DMS53 (cell line): ENCODE data around the gene MAP4K4.
A peak's percentile ranks its signal among the peaks of the same experiment; 100 is the strongest.
"Not testable (repeated sequence)": the region's sequence is repeated elsewhere in the genome, so short reads cannot be mapped to it uniquely, and the experiment has no call there.

Experiments
- DNase-seq: peaks from one replicate; lab custom pipeline; 2025; lab: John Stamatoyannopoulos, UW

Gene MAP4K4

DNA sequence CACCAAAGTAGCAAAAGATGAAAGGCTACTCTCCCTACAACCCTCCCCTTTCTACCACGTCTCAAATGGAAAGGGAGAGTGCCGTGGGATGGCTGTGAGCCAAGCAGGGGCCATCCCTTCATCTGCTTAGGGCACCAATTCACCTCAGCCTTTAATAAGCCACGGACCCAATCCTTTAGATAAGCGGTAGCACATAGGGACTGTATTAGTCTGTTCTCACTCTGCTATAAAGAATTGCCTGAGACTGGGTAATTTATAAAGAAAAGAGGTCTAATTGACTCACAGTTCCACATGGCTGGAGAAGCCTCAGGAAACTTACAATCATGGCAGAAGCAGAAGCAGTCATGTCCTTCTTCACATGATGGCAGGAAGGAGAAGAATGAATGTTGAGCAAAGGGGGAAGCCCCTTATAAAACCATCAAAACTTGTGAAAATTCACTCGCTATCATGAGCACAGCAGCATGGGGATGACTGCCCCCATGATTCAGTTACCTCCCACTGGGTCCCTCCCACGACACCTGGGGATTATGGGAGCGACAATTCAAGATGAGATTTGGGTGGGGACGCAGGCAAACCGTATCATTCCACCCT is 208.3 kb downstream of the MAP4K4 start:
- DNase-seq, result no peak

GRCh38 chr2:101909760-101910159 is 212.3 kb downstream of the MAP4K4 start:
- peak; percentile 34 for DNase-seq

GRCh38 chr2:101912545-101912944 is 215.0 kb downstream of the MAP4K4 start:
- DNase-seq, result no peak

GRCh38 chr2:101921319-101921952 is 223.9 kb downstream of the MAP4K4 start:
- DNase-seq, result no peak

DNA sequence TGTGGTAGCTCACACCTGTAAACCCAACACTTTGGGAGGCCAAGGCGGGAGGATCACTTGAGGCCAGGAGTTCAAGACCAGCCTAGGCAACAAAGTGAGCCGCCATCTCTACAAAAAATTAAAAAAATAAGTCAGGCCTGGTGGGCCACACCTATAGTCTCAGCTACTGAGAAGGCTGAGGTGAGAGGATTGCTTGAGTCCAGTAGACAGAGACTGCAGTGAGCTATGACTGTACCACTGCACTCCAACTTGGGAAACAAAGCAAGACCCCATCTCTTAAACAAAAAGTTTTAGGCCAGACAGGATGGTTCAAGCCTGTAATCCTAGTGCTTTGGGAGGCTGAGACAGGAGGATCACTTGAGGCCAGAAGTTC is 224.4 kb downstream of the MAP4K4 start:
- DNase-seq, result no peak

DNA sequence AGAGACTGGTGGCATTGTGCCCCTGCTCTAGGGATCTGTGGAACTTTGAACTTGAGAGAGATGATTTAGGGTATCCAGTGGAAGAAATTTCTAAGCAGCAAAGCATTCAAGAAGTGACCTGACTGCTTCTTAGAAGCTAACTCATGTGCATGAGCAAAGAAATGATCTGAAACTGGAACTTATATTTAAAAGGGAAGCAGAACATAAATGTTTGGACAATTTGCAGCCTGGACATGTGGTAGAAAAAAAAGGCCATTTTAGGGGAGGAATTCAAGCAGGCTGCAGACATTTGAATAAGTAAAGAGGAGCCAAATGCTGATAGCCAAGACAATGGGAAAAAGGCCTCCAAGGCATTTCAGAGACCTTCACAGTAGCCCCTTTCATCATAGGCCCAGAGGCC is 226.8 kb downstream of the MAP4K4 start:
- DNase-seq, result not testable (repeated sequence)

DNA sequence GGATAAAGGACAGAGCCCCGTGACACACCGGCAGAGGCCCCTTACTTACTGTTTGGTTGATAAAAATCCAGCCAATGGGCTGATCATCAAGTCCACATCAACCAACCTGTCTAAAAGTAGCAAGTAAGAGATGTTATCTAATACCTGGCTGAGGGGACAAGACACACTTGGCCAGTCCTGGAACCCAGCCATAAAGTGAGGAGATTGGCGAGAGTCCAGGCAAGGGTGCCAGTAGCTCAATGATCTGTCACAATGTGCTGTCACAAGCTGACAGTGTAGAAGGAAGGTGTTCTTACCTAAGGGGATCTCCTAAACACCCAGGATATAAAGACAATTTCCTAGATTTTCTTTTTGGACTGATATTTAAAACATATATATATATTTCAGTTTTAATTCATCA is 232.5 kb downstream of the MAP4K4 start:
- no peak for DNase-seq

GRCh38 chr2:101930847-101931246 is 233.3 kb downstream of the MAP4K4 start:
- no peak for DNase-seq

DNA sequence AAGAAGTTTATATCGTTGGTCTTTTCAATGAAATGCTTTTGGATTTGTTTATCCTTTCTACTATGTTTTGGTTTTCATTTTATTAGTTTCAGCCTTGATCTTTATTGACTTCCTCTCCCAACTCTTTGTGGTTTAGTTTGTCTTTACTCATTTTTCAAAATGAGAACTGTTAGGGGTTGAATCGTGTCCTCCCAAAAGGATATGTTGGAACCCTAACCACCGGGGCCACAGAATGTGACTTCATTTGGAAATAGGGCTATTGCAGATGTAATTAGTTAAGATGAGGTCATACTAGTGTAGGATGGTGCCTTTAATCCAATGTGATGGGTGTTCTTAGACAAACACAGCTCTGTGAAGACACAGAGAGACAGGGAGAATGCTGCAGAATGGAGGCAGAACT is 233.9 kb downstream of the MAP4K4 start:
- DNase-seq, result no peak

GRCh38 chr2:101935764-101936163 is 238.3 kb downstream of the MAP4K4 start:
- DNase-seq, result not testable (repeated sequence)

DNA sequence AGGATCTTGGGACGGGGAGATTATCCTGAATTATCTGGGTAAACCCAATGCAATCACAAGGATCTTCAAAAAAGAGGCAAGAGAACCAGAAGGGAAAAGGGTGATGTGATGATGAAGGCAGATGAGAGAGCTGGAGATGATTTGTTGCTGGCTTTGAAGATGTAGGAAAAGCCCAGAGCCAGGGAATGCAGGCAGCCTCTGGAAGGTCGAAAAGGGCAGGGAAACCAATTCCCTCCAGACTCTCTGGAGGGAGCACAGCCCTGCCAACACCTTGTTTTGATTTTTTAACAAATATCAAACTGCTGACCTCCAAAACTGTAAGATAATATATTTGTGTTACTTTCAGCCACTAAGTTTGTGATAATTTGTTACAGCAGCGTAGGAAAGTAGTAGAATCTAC is 245.3 kb downstream of the MAP4K4 start:
- DNase-seq, result no peak
